SHP77 (cell line): ENCODE data around the gene AFAP1L1.
"Not testable (repeated sequence)": the region's sequence is repeated elsewhere in the genome, so short reads cannot be mapped to it uniquely, and the experiment has no call there.

Source experiments
- DNase-seq, 2 experiments: peaks; one replicate each; lab custom pipeline; 2025; lab: John Stamatoyannopoulos, UW

Gene AFAP1L1

GRCh38 chr5:149391076-149391475 lies 119.4 kb downstream of the AFAP1L1 start:
- not testable (repeated sequence) for DNase-seq
